Breast epithelium (tissue), 3 donors: ENCODE data around the gene DEXI.

Experiments
- CTCF ChIP-seq, 3 donors: fragments of 450-650 bp; IDR thresholded peaks; one replicate each; pipeline ENCODE4 v1.5.1; 2016 to 2017; ENCODE audit warnings: antibody characterized with exemption in 3 of 3, mild to moderate bottlenecking in 3 of 3, moderate library complexity in 3 of 3
- POLR2A ChIP-seq: fragments of 450-650 bp; IDR thresholded peaks from one replicate; pipeline ENCODE4 v1.6.1; 2016; ENCODE audit warnings: antibody characterized with exemption, mild to moderate bottlenecking, moderate library complexity
- POLR2AphosphoS5 ChIP-seq, 3 donors: sonication (generic); formaldehyde crosslinking; IDR thresholded peaks; one replicate each; pipeline ENCODE4 v1.6.1; 2017; ENCODE audit warnings: antibody characterized with exemption in 3 of 3

DNA sequence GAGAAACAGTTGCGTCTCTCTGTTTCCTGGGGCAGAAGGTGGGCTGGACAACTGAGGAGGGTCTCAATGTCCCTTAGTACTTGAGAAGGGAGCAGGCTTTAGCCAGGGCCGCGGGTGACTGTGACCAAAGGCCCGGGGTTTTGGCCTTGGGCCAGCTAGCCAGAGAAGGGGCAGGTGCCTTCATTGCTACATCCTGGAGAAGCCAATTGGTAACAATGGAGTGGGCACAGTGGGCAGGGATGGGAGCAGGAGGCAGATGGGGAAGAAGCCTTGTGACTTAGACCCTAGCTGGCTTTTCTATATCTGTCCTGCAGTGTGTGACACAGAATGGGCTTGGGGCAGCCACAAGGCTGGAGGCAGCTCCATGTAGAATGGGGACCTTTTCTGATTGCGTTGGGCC is 48.1 kb upstream of the DEXI start:
- TF ChIP-seq POLR2A (no peak), CTCF (IDR thresholded peaks at IDR 0.05) (no peak), POLR2AphosphoS5 (IDR thresholded peaks at IDR 0.05) (no peak)
